Stomach (tissue), 9 donors: ENCODE data around the gene SLC1A2. TPM values are rescaled to one million over a fixed set of nuclear protein-coding genes. Genes with fewer than 3 reads are reported as not detected.

Source experiments
- DNase-seq, 2 donors: peaks; one replicate each; pipeline versions ENCODE4 v3.0.0 to v3.0.0-alpha.2; 2013 to 2019
- H3K27ac ChIP-seq, 5 donors: fragments of 200-600 bp in 4 of 5; sonication (generic) in 4 of 5; one replicate each; pipeline ENCODE4 v1.5.1; 2013 to 2019; ENCODE audit warnings: mild to moderate bottlenecking in 1 of 5, moderate library complexity in 1 of 5
- H3K27me3 ChIP-seq, 3 donors: fragments of 200-600 bp; sonication (generic); one replicate each; pipeline ENCODE4 v1.5.1; 2017 to 2019; ENCODE audit warnings: mixed run types in 1 of 3
- H3K36me3 ChIP-seq, 4 donors: fragments of 200-600 bp; sonication (generic); 1 replicate in 3 of 4; 2 replicates in 1 of 4; pipeline ENCODE4 v1.5.1; 2016 to 2019
- H3K4me1 ChIP-seq, 4 donors: fragments of 200-600 bp; sonication (generic); one replicate each; pipeline ENCODE4 v1.5.1; 2016 to 2019
- H3K4me3 ChIP-seq, 4 donors: fragments of 200-600 bp; sonication (generic) in 3 of 4; one replicate each; pipeline ENCODE4 v1.5.1; 2016 to 2019; ENCODE audit warnings: mild to moderate bottlenecking in 1 of 4
- H3K9me3 ChIP-seq, 4 donors: fragments of 200-600 bp; sonication (generic); one replicate each; pipeline ENCODE4 v1.5.1; 2016 to 2019
- EP300 ChIP-seq: sonication (generic); formaldehyde crosslinking; IDR thresholded peaks from one replicate; pipeline ENCODE4 v1.6.1; 2017; ENCODE audit warnings: antibody characterized with exemption
- POLR2A ChIP-seq, 4 donors: fragments of 450-650 bp; IDR thresholded peaks; one replicate each; pipeline ENCODE4 v1.6.1; 2016; ENCODE audit warnings: antibody characterized with exemption in 4 of 4, control low read depth in 2 of 4, mild to moderate bottlenecking in 1 of 4, moderate library complexity in 1 of 4
- POLR2AphosphoS5 ChIP-seq, 3 donors: sonication (generic); formaldehyde crosslinking; IDR thresholded peaks; one replicate each; pipeline ENCODE4 v1.6.1; 2016; ENCODE audit warnings: antibody characterized with exemption in 3 of 3
- WGBS, 5 donors: extraction: QIAGEN DNeasy Blood & Tissue Kit in 3 of 5; methylation state at CpG; one replicate each; pipeline versions ENCODE4 v1.1.5 to v1.1.7; 2013 to 2018; 5-methylcytosine and 5-hydroxymethylcytosine counted together
- intact Hi-C: fragments of 100-400 bp; cut with DNase I; formaldehyde crosslinking; loops from one replicate; pipeline ENCODE4 v1.15.1; 2023; ENCODE audit warnings: low total_unique reads
- polyA plus RNA-seq, 3 donors: library from polyadenylated mRNA; stranded (reverse); fragments of 200-250 nt; gene quantifications; one replicate each; pipeline ENCODE4 v1.2.3, GENCODE V29; 2013
- total RNA-seq, 5 donors: library from RNA; depleted of rRNA; stranded (reverse); fragments of >200 nt; gene quantifications; one replicate each; pipeline versions ENCODE4 v1.1.0 to v1.2.3, GENCODE V29; 2014 to 2016
- TF ChIP-seq, protein P1 (sequence below), 7 experiments: fragments of 450-650 bp in 4 of 7; fragments of 200-600 bp in 3 of 7; sonication (generic) in 3 of 7; IDR thresholded peaks; one replicate each; pipeline ENCODE4 v1.5.1; 2016 to 2019; ENCODE audit warnings: antibody characterized with exemption in 7 of 7, control low read depth in 2 of 7, mild to moderate bottlenecking in 1 of 7
- donor health status: healthy with polysubstance abuse.
- donor health status: Bipolar disorder and iron deficiency.
- donor health status: healthy.

Gene SLC1A2
- total and polyA plus RNA-seq, 8 donors, result 1.3 to 13.4 (median 3.2) TPM; not detected in 1

- TF ChIP-seq, protein P1, sequence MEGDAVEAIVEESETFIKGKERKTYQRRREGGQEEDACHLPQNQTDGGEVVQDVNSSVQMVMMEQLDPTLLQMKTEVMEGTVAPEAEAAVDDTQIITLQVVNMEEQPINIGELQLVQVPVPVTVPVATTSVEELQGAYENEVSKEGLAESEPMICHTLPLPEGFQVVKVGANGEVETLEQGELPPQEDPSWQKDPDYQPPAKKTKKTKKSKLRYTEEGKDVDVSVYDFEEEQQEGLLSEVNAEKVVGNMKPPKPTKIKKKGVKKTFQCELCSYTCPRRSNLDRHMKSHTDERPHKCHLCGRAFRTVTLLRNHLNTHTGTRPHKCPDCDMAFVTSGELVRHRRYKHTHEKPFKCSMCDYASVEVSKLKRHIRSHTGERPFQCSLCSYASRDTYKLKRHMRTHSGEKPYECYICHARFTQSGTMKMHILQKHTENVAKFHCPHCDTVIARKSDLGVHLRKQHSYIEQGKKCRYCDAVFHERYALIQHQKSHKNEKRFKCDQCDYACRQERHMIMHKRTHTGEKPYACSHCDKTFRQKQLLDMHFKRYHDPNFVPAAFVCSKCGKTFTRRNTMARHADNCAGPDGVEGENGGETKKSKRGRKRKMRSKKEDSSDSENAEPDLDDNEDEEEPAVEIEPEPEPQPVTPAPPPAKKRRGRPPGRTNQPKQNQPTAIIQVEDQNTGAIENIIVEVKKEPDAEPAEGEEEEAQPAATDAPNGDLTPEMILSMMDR (IDR thresholded peaks at IDR 0.05), result no peak
- TF ChIP-seq POLR2AphosphoS5 (IDR thresholded peaks at IDR 0.05) (no peak), EP300 (no peak), POLR2A (IDR thresholded peaks at IDR 0.05) (no peak)
- Histone ChIP-seq H3K27me3 (no peaks in the 10 kb centered on the region), H3K27ac (no peak overlapping the region), H3K4me1 (peaks cover 0 to 13% (median 5%) of the 10 kb centered on the region in 4 donors), H3K4me3 (no peak overlapping the region), H3K36me3 (no peaks in the 10 kb centered on the region), H3K9me3 (no peaks in the 10 kb centered on the region)
- intact Hi-C loops, result no loop called here
- 82 to 91% (median 89%) methylated on average over 2 of the region's 2 CpGs for WGBS, 5 donors
- no peak for DNase-seq
These were observed 78.6 kb downstream of the SLC1A2 start for GRCh38 chr11:35340715-35341114.

GRCh38 chr11:35340071-35340470 lies 79.3 kb downstream of the SLC1A2 start:
- Histone ChIP-seq H3K36me3 (no peaks in the 10 kb centered on the region), H3K27me3 (no peaks in the 10 kb centered on the region), H3K4me1 (peaks cover 0 to 13% (median 5%) of the 10 kb centered on the region in 4 donors), H3K9me3 (no peaks in the 10 kb centered on the region), H3K27ac (no peak overlapping the region), H3K4me3 (no peak overlapping the region)
- TF ChIP-seq POLR2AphosphoS5 (IDR thresholded peaks at IDR 0.05), result no peak
- WGBS, 5 donors, result 50 to 73% (median 63%) methylated on average over 3 of the region's 3 CpGs
- intact Hi-C loops, result no loop called here
- no peak for DNase-seq

DNA sequence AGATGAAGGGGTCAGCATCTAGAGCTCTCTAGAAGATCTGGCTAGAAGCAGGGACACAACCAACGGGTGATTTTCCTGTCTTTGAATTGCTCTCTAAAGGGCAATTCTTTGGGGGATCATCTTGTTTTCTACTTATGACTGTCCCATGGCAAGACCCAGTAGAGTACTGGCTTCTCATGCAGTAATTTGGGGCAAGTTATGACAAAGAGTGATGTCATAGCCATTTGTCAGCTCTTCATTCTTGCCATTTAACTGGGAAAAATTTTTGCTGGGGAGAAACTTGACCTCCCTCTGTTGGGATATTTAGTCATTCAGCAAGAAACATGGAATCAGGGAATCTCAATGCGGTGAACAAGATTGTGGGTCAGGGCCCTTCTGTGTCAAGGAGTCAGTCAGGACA lies 80.4 kb downstream of the SLC1A2 start:
- no peak for TF ChIP-seq POLR2AphosphoS5 (IDR thresholded peaks at IDR 0.05)
- no peak for TF ChIP-seq EP300
- TF ChIP-seq POLR2A (IDR thresholded peaks at IDR 0.05), result no peak
- TF ChIP-seq, protein P1 (IDR thresholded peaks at IDR 0.05), result no peak

GRCh38 chr11:35337914-35338305 lies 81.4 kb downstream of the SLC1A2 start:
- Histone ChIP-seq H3K27me3 (no peaks in the 10 kb centered on the region), H3K4me3 (no peak overlapping the region), H3K27ac (peak overlapping the region in 1 of 5 donors; percentile 16), H3K9me3 (no peaks in the 10 kb centered on the region), H3K36me3 (no peaks in the 10 kb centered on the region), H3K4me1 (peaks cover 0 to 13% (median 5%) of the 10 kb centered on the region in 4 donors)
- intact Hi-C loops, result no loop called here
- TF ChIP-seq POLR2A (IDR thresholded peaks at IDR 0.05), result no peak
- no peak for TF ChIP-seq EP300
- TF ChIP-seq, protein P1 (IDR thresholded peaks at IDR 0.05), result no peak
- TF ChIP-seq POLR2AphosphoS5 (IDR thresholded peaks at IDR 0.05), result no peak
- 47 to 66% (median 54%) methylated on average over 2 of the region's 2 CpGs for WGBS, 5 donors
- DNase-seq, result no peak

More for the DNA sequence above, 80.4 kb downstream of the SLC1A2 start:
- Histone ChIP-seq H3K27ac (no peak overlapping the region), H3K4me3 (no peak overlapping the region), H3K36me3 (no peaks in the 10 kb centered on the region), H3K9me3 (no peaks in the 10 kb centered on the region), H3K27me3 (no peaks in the 10 kb centered on the region), H3K4me1 (peaks cover 0 to 13% (median 5%) of the 10 kb centered on the region in 4 donors)
- intact Hi-C loops, result no loop called here
- 90 to 94% (median 93%) methylated on average over 2 of the region's 2 CpGs for WGBS, 5 donors
- DNase-seq, result no peak

DNA sequence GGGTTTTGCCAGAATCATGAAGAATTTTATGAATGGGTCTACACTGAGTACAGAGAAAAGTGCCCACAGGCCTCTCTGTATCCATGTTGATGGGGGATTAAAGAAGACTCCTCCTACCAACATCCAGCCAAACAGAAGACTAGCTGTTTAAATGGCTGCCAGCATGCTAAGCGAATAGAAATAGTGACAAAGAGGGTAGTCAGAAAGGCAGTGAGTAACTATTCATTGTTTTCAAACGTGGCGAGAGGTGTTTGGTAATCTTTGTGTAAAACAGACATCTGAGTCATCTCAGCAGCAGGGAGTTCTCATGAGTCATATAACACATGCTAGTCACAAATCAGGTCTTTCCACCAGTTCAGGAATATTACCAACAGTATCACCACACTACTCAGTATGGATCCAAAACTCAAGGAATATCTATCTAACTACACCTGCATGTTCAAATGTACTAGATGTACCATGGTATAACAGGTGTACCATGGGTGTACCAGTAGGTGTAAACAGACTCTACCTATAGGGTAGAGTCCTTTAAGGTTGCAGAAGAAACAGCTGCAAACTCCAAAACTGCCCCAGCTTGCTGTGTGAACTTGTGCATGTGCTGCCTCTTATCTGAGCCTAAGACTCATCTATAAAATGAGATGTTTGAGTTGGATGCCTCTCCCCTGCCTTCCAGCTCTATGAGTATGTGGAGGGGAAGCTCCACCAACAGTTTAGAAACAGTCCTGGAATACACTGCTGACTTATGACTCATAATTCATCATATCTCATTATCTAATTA lies 82.0 kb downstream of the SLC1A2 start:
- H3K4me3 ChIP-seq, result no peak overlapping the region
- no peaks in the 10 kb centered on the region for H3K36me3 ChIP-seq
- peak overlapping the region in 1 of 5 donors; percentile 16 for H3K27ac ChIP-seq
- peaks cover 0 to 13% (median 5%) of the 10 kb centered on the region in 4 donors for H3K4me1 ChIP-seq
- TF ChIP-seq EP300, result no peak
- TF ChIP-seq POLR2A (IDR thresholded peaks at IDR 0.05), result no peak
- TF ChIP-seq, protein P1 (IDR thresholded peaks at IDR 0.05), result no peak
- TF ChIP-seq POLR2AphosphoS5 (IDR thresholded peaks at IDR 0.05), result peak in 1 of 3 donors; percentile 70
- H3K9me3 ChIP-seq, result no peaks in the 10 kb centered on the region
- DNase-seq, result no peak
- intact Hi-C loops, result no loop called here
- H3K27me3 ChIP-seq, result no peaks in the 10 kb centered on the region
- 34 to 57% (median 50%) methylated on average over 3 of the region's 3 CpGs for WGBS, 5 donors
